Erythroblast (primary cell): Measurements from ENCODE around the gene RAD18.

Source experiments
- GATA1 ChIP-seq: IDR thresholded peaks from 2 replicates; pipeline ENCODE4 v1.6.1; 2011; ENCODE audit warnings: low read depth, mild to moderate bottlenecking, control low read depth, low read length, moderate library complexity
- POLR2A ChIP-seq: IDR thresholded peaks from 2 replicates; pipeline ENCODE4 v1.6.1; 2011; ENCODE audit warnings: mild to moderate bottlenecking, low read length

- TF ChIP-seq POLR2A (no peak), GATA1 (no peak)
These were observed 89.5 kb downstream of the RAD18 start for GRCh38 chr3:8873740-8874139.
